GM12892 (cell line): Measurements from ENCODE around the gene SUGT1.

Experiments
- POLR2A ChIP-seq: IDR thresholded peaks from 2 replicates; pipeline ENCODE4 v1.6.1; 2011; ENCODE audit warnings: low read depth, low read length, control low read depth
- POLR2AphosphoS5 ChIP-seq: IDR thresholded peaks from 2 replicates; pipeline ENCODE4 v1.6.1; 2011; ENCODE audit warnings: low read depth, low read length, control low read depth
- TAF1 ChIP-seq: IDR thresholded peaks from 2 replicates; pipeline ENCODE4 v1.6.1; 2011; ENCODE audit warnings: low read depth, mild to moderate bottlenecking, control low read depth, low read length, borderline replicate concordance

GRCh38 chr13:52703482-52703881 is 50.8 kb downstream of the SUGT1 start:
- no peak for TF ChIP-seq POLR2A
- no peak for TF ChIP-seq POLR2AphosphoS5
- no peak for TF ChIP-seq TAF1
